ENCODE results near the gene GNAT2.

The GNAT2 gene

GRCh38 chr1:109621379-109622136, 2.1 kb upstream of the GNAT2 start:
- peak overlapping the region; percentile 83 for H3K4me3 ChIP-seq (ENCODE audit: insufficient read length, low read depth)
- peaks cover 34% of the 10 kb centered on the region for H3K36me3 ChIP-seq (ENCODE audit: insufficient read depth, insufficient read length, low read length)
- H3K9me3 ChIP-seq (ENCODE audit: insufficient read depth, low read length), result no peaks in the 10 kb centered on the region
- no peaks in the 10 kb centered on the region for H3K27me3 ChIP-seq (ENCODE audit: insufficient read depth, insufficient read length)
- H3K9ac ChIP-seq (ENCODE audit: insufficient read length, low read depth), result peak overlapping the region; percentile 83
- H3K4me1 ChIP-seq (ENCODE audit: insufficient read depth, insufficient read length), result peaks cover 35% of the 10 kb centered on the region
- no peak for DNase-seq (ENCODE audit: low read depth, low spot score)
- no peak for TF ChIP-seq ZNF274 (IDR thresholded peaks at IDR 0.05; ENCODE audit: low read depth, low read length)
- TF ChIP-seq YY1 (IDR thresholded peaks at IDR 0.05; ENCODE audit: insufficient read depth, insufficient read length), result no peak
- no peak for TF ChIP-seq SUZ12 (IDR thresholded peaks at IDR 0.05; ENCODE audit: extremely low read depth, insufficient read depth, insufficient read length)

GRCh38 chr1:109620841-109621286, 1.4 kb upstream of the GNAT2 start:
- Histone ChIP-seq H3K9ac (ENCODE audit: insufficient read length, low read depth) (peak overlapping the region; percentile 87), H3K36me3 (ENCODE audit: insufficient read depth, insufficient read length, low read length) (peaks cover 27% of the 10 kb centered on the region), H3K9me3 (ENCODE audit: insufficient read depth, low read length) (no peaks in the 10 kb centered on the region), H3K4me3 (ENCODE audit: insufficient read length, low read depth) (peak overlapping the region; percentile 83), H3K27me3 (ENCODE audit: insufficient read depth, insufficient read length) (no peaks in the 10 kb centered on the region), H3K4me1 (ENCODE audit: insufficient read depth, insufficient read length) (peaks cover 35% of the 10 kb centered on the region)
- peak; percentile 78 for DNase-seq (ENCODE audit: low read depth, low spot score)
- TF ChIP-seq ZNF274 (IDR thresholded peaks at IDR 0.05; ENCODE audit: low read depth, low read length), result no peak
- TF ChIP-seq YY1 (IDR thresholded peaks at IDR 0.05; ENCODE audit: insufficient read depth, insufficient read length), result no peak
- no peak for TF ChIP-seq SUZ12 (IDR thresholded peaks at IDR 0.05; ENCODE audit: extremely low read depth, insufficient read depth, insufficient read length)

- peaks cover 23% of the 10 kb centered on the region for H3K36me3 ChIP-seq (ENCODE audit: insufficient read depth, insufficient read length, low read length)
- TF ChIP-seq SUZ12 (IDR thresholded peaks at IDR 0.05; ENCODE audit: extremely low read depth, insufficient read depth, insufficient read length) (no peak), YY1 (IDR thresholded peaks at IDR 0.05; ENCODE audit: insufficient read depth, insufficient read length) (no peak), ZNF274 (IDR thresholded peaks at IDR 0.05; ENCODE audit: low read depth, low read length) (no peak)
- DNase-seq (ENCODE audit: low read depth, low spot score), result no peak
- peak overlapping the region; percentile 87 for H3K9ac ChIP-seq (ENCODE audit: insufficient read length, low read depth)
- no peaks in the 10 kb centered on the region for H3K27me3 ChIP-seq (ENCODE audit: insufficient read depth, insufficient read length)
- H3K9me3 ChIP-seq (ENCODE audit: insufficient read depth, low read length), result no peaks in the 10 kb centered on the region
- H3K4me1 ChIP-seq (ENCODE audit: insufficient read depth, insufficient read length), result peaks cover 33% of the 10 kb centered on the region
- peak overlapping the region; percentile 83 for H3K4me3 ChIP-seq (ENCODE audit: insufficient read length, low read depth)
Observed at GRCh38 chr1:109620401-109620791, 980 bp upstream of the GNAT2 start.

- Histone ChIP-seq H3K27me3 (ENCODE audit: insufficient read depth, insufficient read length) (no peaks in the 10 kb centered on the region), H3K9ac (ENCODE audit: insufficient read length, low read depth) (peak overlapping the region; percentile 43), H3K9me3 (ENCODE audit: insufficient read depth, low read length) (no peaks in the 10 kb centered on the region), H3K36me3 (ENCODE audit: insufficient read depth, insufficient read length, low read length) (peaks cover 17% of the 10 kb centered on the region), H3K4me3 (ENCODE audit: insufficient read length, low read depth) (peak overlapping the region; percentile 83), H3K4me1 (ENCODE audit: insufficient read depth, insufficient read length) (peaks cover 21% of the 10 kb centered on the region)
- DNase-seq (ENCODE audit: low read depth, low spot score), result no peak
- no peak for TF ChIP-seq YY1 (IDR thresholded peaks at IDR 0.05; ENCODE audit: insufficient read depth, insufficient read length)
- TF ChIP-seq SUZ12 (IDR thresholded peaks at IDR 0.05; ENCODE audit: extremely low read depth, insufficient read depth, insufficient read length), result no peak
- no peak for TF ChIP-seq ZNF274 (IDR thresholded peaks at IDR 0.05; ENCODE audit: low read depth, low read length)
Observed at GRCh38 chr1:109618661-109619575, 498 bp downstream of the GNAT2 start.

- Histone ChIP-seq H3K4me3 (ENCODE audit: insufficient read length, low read depth) (no peak overlapping the region), H3K9ac (ENCODE audit: insufficient read length, low read depth) (no peak overlapping the region), H3K9me3 (ENCODE audit: insufficient read depth, low read length) (no peaks in the 10 kb centered on the region), H3K36me3 (ENCODE audit: insufficient read depth, insufficient read length, low read length) (peaks cover 11% of the 10 kb centered on the region), H3K27me3 (ENCODE audit: insufficient read depth, insufficient read length) (no peaks in the 10 kb centered on the region), H3K4me1 (ENCODE audit: insufficient read depth, insufficient read length) (peaks cover 8% of the 10 kb centered on the region)
- no peak for TF ChIP-seq YY1 (IDR thresholded peaks at IDR 0.05; ENCODE audit: insufficient read depth, insufficient read length)
- no peak for TF ChIP-seq SUZ12 (IDR thresholded peaks at IDR 0.05; ENCODE audit: extremely low read depth, insufficient read depth, insufficient read length)
- TF ChIP-seq ZNF274 (IDR thresholded peaks at IDR 0.05; ENCODE audit: low read depth, low read length), result no peak
- DNase-seq (ENCODE audit: low read depth, low spot score), result peak; percentile 87
Observed at GRCh38 chr1:109617291-109617801, 2.1 kb downstream of the GNAT2 start.

- no peaks in the 10 kb centered on the region for H3K9me3 ChIP-seq (ENCODE audit: insufficient read depth, low read length)
- H3K4me3 ChIP-seq (ENCODE audit: insufficient read length, low read depth), result no peak overlapping the region
- no peaks in the 10 kb centered on the region for H3K27me3 ChIP-seq (ENCODE audit: insufficient read depth, insufficient read length)
- H3K9ac ChIP-seq (ENCODE audit: insufficient read length, low read depth), result no peak overlapping the region
- TF ChIP-seq YY1 (IDR thresholded peaks at IDR 0.05; ENCODE audit: insufficient read depth, insufficient read length) (no peak), ZNF274 (IDR thresholded peaks at IDR 0.05; ENCODE audit: low read depth, low read length) (no peak), SUZ12 (IDR thresholded peaks at IDR 0.05; ENCODE audit: extremely low read depth, insufficient read depth, insufficient read length) (no peak)
- no peak for DNase-seq (ENCODE audit: low read depth, low spot score)
- peaks cover 4% of the 10 kb centered on the region for H3K4me1 ChIP-seq (ENCODE audit: insufficient read depth, insufficient read length)
- H3K36me3 ChIP-seq (ENCODE audit: insufficient read depth, insufficient read length, low read length), result peaks cover 1% of the 10 kb centered on the region
Observed at GRCh38 chr1:109616391-109616790, 3.0 kb downstream of the GNAT2 start.

All from NT2/D1 (cell line).